ENCODE measurements around the gene CGB5. TPM values are rescaled to one million over a fixed set of nuclear protein-coding genes. Genes with fewer than 3 reads are reported as not detected.
"Not testable (repeated sequence)": the region's sequence is repeated elsewhere in the genome, so short reads cannot be mapped to it uniquely, and the experiment has no call there.

Gene CGB5
- total RNA-seq, 2 experiments from 2014 or later = not detected

- Mint-ChIP-seq H3K4me3 (no peak overlapping the region), H3K4me1 (peaks cover 6% of the 10 kb centered on the region), H3K36me3 (peaks cover 2% of the 10 kb centered on the region), H3K9me3 (peaks cover 3% of the 10 kb centered on the region), H3K27ac (no peak overlapping the region), H3K27me3 (peaks cover 76% of the 10 kb centered on the region)
- POLR2A ChIA-PET = interaction anchor here (1.2 kb wide), 1 partner anchor 10 kb away, joined by 3 read pairs; no protein-coding TSS in a partner anchor
- no peak for ATAC-seq (ENCODE audit: low read depth)
- no peak for DNase-seq
Observed at GRCh38 chr19:49070416-49070815, 26.8 kb downstream of the CGB5 start.

- H3K36me3 Mint-ChIP-seq = peaks cover 2% of the 10 kb centered on the region
- POLR2A ChIA-PET = no interaction called here
- DNase-seq (no peak), ATAC-seq (ENCODE audit: low read depth) (no peak)
- no peak overlapping the region for H3K4me3 Mint-ChIP-seq
- H3K27me3 Mint-ChIP-seq = peaks cover 63% of the 10 kb centered on the region
- peaks cover 6% of the 10 kb centered on the region for H3K4me1 Mint-ChIP-seq
- peaks cover 3% of the 10 kb centered on the region for H3K9me3 Mint-ChIP-seq
- no peak overlapping the region for H3K27ac Mint-ChIP-seq
Observed at GRCh38 chr19:49071860-49072547, 28.4 kb downstream of the CGB5 start.

DNA sequence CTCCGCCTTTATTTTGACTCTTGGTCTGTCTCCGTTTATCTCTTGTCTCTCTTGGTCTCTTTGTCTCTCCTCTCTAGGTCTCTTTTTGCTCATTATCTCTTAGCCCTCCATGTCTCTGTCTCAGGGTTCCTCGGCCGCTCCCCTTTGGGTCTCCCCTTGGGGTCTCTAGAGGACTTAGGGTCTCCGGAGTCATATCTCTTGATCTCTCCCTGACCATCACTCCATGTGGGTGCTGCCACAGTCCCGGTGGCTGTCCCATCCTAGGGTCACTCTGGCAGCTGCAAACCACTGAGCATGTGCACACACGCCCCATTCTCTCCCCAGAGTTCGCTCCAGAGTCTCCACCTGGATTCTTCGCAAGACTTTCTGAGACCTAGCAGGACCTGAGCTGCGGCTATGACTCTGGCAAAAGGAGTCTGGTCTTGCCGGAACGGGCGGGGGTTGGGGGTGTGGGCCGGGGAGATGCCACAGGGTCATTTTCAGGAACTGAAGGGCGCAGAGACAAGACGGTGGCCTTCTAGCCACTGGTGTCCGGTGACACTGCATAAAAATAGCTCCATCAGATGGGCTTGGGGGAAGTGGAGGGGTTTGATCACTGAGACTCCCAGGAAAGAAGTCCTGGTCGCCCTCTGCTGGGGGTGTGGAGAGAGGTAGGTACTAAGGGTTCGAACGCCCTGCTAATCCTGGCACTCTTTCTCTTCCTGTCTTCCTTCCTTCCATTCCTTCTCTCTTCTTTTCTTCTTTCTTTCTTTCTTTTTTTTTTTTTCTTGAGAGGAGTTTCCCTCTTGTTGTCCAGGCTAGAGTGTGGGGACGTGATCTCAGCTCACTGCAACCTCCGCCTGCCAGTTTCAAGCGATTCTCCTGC is 30.1 kb downstream of the CGB5 start:
- DNase-seq (no peak), ATAC-seq (ENCODE audit: low read depth) (no peak)
- peaks cover 47% of the 10 kb centered on the region for H3K27me3 Mint-ChIP-seq
- H3K27ac Mint-ChIP-seq = peak overlapping the region; percentile 1
- peaks cover 6% of the 10 kb centered on the region for H3K4me1 Mint-ChIP-seq
- H3K9me3 Mint-ChIP-seq = peaks cover 3% of the 10 kb centered on the region
- H3K36me3 Mint-ChIP-seq = peaks cover 2% of the 10 kb centered on the region
- POLR2A ChIA-PET = interaction anchor here (0.7 kb wide), 1 partner anchor 77 kb away, joined by 4 read pairs; no protein-coding TSS in a partner anchor
- peak overlapping the region; percentile 45 for H3K4me3 Mint-ChIP-seq

- ATAC-seq (ENCODE audit: low read depth); H3K9me3 Mint-ChIP-seq; POLR2A ChIA-PET; H3K27ac Mint-ChIP-seq; H3K4me1 Mint-ChIP-seq; H3K36me3 Mint-ChIP-seq; H3K4me3 Mint-ChIP-seq; DNase-seq: not testable (repeated sequence)
- H3K27me3 Mint-ChIP-seq = peaks cover 37% of the 10 kb centered on the region
Observed at GRCh38 chr19:49074869-49075268, 31.2 kb downstream of the CGB5 start.

- no peak overlapping the region for H3K27ac Mint-ChIP-seq
- H3K4me1 Mint-ChIP-seq = peaks cover 4% of the 10 kb centered on the region
- no peak for ATAC-seq (ENCODE audit: low read depth)
- POLR2A ChIA-PET = no interaction called here
- H3K4me3 Mint-ChIP-seq = no peak overlapping the region
- H3K27me3 Mint-ChIP-seq = peaks cover 4% of the 10 kb centered on the region
- no peak for DNase-seq
- H3K36me3 Mint-ChIP-seq = no peaks in the 10 kb centered on the region
- H3K9me3 Mint-ChIP-seq = no peaks in the 10 kb centered on the region
Observed at GRCh38 chr19:49080392-49080791, 36.7 kb downstream of the CGB5 start.

- Mint-ChIP-seq H3K27ac (no peak overlapping the region), H3K4me1 (peaks cover 4% of the 10 kb centered on the region), H3K9me3 (no peaks in the 10 kb centered on the region), H3K4me3 (no peak overlapping the region), H3K36me3 (peaks cover under 1% of the 10 kb centered on the region), H3K27me3 (peaks cover 2% of the 10 kb centered on the region)
- no peak for DNase-seq
- POLR2A ChIA-PET = no interaction called here
- ATAC-seq (ENCODE audit: low read depth) = no peak
Observed at GRCh38 chr19:49081273-49081672, 37.6 kb downstream of the CGB5 start.

GRCh38 chr19:49084206-49085019 is 40.8 kb downstream of the CGB5 start:
- no peak for DNase-seq
- Mint-ChIP-seq H3K27ac (peak overlapping the region; percentile 87), H3K27me3 (peaks cover 2% of the 10 kb centered on the region), H3K36me3 (peaks cover 11% of the 10 kb centered on the region), H3K4me1 (peaks cover 23% of the 10 kb centered on the region), H3K4me3 (peak overlapping the region; percentile 96), H3K9me3 (no peaks in the 10 kb centered on the region)
- POLR2A ChIA-PET = no interaction called here
- ATAC-seq (ENCODE audit: low read depth) = no peak

DNA sequence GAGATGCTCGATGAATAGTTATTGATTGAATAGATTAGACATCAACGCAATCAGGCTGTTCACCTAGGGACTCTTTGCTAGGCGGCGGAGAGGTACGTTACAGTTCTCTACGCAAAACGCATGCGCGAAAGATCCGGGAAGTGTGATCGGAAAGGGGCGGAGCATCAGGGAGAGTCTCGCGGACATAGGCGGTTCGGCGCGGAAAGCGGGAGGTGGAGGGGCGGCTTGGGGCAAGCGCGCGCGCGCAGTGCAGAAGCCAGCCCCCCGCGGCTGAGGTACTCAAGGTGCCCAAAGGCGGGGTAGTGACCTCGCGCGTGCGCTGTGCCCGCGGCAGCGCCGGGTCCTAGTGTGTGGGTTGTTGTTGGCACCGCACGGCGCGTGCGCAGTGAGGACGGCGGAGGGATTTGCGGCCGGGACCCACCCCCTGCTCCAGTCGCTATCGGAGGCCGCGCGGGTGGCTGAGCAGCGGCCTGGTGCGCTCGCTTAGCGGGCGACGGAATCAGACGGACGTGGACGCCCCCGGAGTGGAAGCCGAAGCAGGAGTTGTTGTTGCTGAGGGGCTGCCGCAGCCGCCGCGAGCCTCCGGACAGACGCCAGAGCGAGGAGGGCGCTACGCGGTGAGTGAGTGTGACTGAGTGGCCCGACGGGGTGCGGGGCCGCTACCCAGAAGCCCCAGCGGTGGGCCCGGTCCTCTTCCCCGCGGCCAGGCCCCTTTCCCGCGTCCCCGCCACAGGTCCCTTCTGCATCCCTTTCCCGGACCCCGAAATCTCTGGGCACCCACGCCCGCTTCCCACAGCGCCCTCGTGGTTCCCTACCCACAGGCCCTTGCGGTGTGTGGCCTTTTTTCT is 41.6 kb downstream of the CGB5 start, which contains the start of gene SNRNP70:
TSS of gene SNRNP70 (plus strand) at position 432 of the 848 bp plus-strand sequence. CDS start 964 bp downstream, outside the sequence.
- Mint-ChIP-seq H3K27me3 (peaks cover 2% of the 10 kb centered on the region), H3K4me3 (peak within 1 kb of the TSS; percentile 96), H3K36me3 (peaks cover 11% of the 10 kb centered on the region), H3K27ac (peak within 1 kb of the TSS; percentile 87), H3K4me1 (peaks cover 25% of the 10 kb centered on the region), H3K9me3 (no peaks in the 10 kb centered on the region)
- POLR2A ChIA-PET = interaction anchor here (0.9 to 1.3 kb wide), 2 partner anchors 10 to 12 kb away, joined by 3 to 4 read pairs; no protein-coding TSS in a partner anchor
- DNase-seq (peak; percentile 98), ATAC-seq (ENCODE audit: low read depth) (peak; percentile 96)

- Mint-ChIP-seq H3K9me3 (no peaks in the 10 kb centered on the region), H3K27me3 (peaks cover 2% of the 10 kb centered on the region), H3K36me3 (peaks cover 11% of the 10 kb centered on the region), H3K4me3 (peak overlapping the region; percentile 96), H3K4me1 (peaks cover 26% of the 10 kb centered on the region), H3K27ac (peak overlapping the region; percentile 87)
- ATAC-seq (ENCODE audit: low read depth) (no peak), DNase-seq (no peak)
- POLR2A ChIA-PET = interaction anchor here (0.9 to 1.3 kb wide), 2 partner anchors 9 to 12 kb away, joined by 3 to 4 read pairs; no protein-coding TSS in a partner anchor
Observed at GRCh38 chr19:49085868-49086232, 42.2 kb downstream of the CGB5 start.

GRCh38 chr19:49086296-49086695 is 42.6 kb downstream of the CGB5 start:
- POLR2A ChIA-PET = interaction anchor here (0.9 to 1.3 kb wide), 3 partner anchors 9 to 11 kb away, joined by 3 to 4 read pairs (median 4); no protein-coding TSS in a partner anchor
- Mint-ChIP-seq H3K4me1 (peaks cover 26% of the 10 kb centered on the region), H3K27ac (peak overlapping the region; percentile 87), H3K4me3 (peak overlapping the region; percentile 96), H3K36me3 (peaks cover 12% of the 10 kb centered on the region), H3K9me3 (no peaks in the 10 kb centered on the region), H3K27me3 (peaks cover 2% of the 10 kb centered on the region)
- ATAC-seq (ENCODE audit: low read depth) = no peak
- DNase-seq = no peak

DNA sequence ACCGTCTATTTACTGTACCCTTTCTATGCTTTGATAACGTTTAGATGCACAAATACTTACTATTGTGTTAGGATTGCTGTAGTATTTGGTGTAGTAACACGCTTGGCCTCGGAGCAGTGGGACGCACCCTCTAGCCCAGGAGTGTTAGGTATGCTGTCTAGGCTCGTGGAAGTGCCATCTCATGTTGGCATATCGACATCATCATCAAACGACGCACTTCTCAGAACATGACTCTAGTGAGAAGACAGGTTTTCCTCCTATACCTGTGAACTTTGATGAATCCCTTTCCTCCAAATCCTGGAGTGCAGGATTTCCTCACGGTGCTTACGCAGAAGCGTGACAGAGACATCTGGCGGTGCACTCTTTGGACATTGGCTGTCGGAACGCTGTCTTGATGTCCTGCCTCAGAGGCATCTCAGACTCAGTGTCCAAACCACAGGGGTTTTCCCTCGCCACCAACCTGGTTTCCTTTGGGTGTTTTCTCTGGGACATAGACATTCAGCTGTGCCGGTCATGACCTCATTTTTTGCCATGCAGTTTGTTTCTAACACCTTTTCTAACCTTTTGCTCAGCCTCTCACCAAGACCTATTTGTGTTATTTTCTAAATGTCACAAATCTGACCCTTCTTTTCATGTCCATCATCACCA is 47.9 kb downstream of the CGB5 start:
- no peak for ATAC-seq (ENCODE audit: low read depth)
- no peaks in the 10 kb centered on the region for H3K27me3 Mint-ChIP-seq
- peaks cover 25% of the 10 kb centered on the region for H3K4me1 Mint-ChIP-seq

DNA sequence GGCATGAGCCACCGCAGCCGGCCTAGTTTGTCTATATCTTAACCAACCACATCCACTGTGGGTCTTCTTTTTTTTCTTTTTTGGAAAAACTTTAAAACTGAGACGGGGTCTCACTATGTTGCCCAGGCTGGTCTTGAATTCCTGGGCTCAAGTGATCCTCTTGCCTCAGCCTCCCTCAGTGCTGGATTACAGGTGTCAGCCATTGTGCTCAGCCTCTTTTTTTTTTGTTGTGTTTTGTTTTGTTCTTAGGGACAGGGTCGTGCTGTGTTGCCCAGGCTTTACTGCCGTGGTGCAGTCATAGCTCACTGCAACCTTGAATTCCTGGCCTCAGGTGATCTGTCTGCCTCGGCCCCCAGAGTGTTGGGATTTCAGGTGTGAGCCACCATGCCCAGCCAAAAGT is 49.0 kb downstream of the CGB5 start:
- POLR2A ChIA-PET = no interaction called here
- H3K27me3 Mint-ChIP-seq = no peaks in the 10 kb centered on the region
- peaks cover 25% of the 10 kb centered on the region for H3K4me1 Mint-ChIP-seq
- no peak overlapping the region for H3K27ac Mint-ChIP-seq
- DNase-seq (no peak), ATAC-seq (ENCODE audit: low read depth) (no peak)
- H3K4me3 Mint-ChIP-seq = no peak overlapping the region
- no peaks in the 10 kb centered on the region for H3K9me3 Mint-ChIP-seq
- peaks cover 17% of the 10 kb centered on the region for H3K36me3 Mint-ChIP-seq

More for the DNA sequence above, 47.9 kb downstream of the CGB5 start:
- POLR2A ChIA-PET = no interaction called here
- Mint-ChIP-seq H3K36me3 (peaks cover 23% of the 10 kb centered on the region), H3K4me3 (no peak overlapping the region), H3K9me3 (no peaks in the 10 kb centered on the region), H3K27ac (no peak overlapping the region)
- no peak for DNase-seq

Measured in activated naive CD8-positive, alpha-beta T cell treated with anti-CD3 and anti-CD28 coated beads, Interleukin-2, amount 10 ng/mL, durations not matched to agents 7 days and 5 days (primary cell).